NCI-H1048 (cell line): ENCODE data around the gene CSN2.
"Not testable (repeated sequence)": the region's sequence is repeated elsewhere in the genome, so short reads cannot be mapped to it uniquely, and the experiment has no call there.

Source experiments
- DNase-seq: peaks from one replicate; lab custom pipeline; 2025; lab: John Stamatoyannopoulos, UW

The CSN2 gene, protein sequence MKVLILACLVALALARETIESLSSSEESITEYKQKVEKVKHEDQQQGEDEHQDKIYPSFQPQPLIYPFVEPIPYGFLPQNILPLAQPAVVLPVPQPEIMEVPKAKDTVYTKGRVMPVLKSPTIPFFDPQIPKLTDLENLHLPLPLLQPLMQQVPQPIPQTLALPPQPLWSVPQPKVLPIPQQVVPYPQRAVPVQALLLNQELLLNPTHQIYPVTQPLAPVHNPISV

DNA sequence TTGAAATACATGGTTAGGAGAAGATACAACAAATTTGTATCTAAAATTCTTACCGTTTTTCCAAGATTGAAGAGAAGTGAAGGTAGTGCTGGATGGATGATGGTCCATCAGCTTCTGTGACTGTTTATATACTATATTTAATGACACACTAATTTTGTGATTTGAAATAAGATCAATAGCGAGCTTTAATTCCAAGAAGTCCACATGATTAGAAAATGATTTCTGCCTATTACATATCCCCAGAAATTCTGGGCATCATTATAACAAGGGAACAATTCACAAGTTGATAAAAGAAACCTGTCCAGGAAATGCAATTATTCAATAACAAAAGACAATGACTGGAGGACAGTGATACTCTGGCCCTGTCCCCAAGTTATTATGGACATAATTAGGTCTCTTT lies at the start of gene CSN2:
TSS of gene CSN2 (minus strand) at position 101 of the 400 bp plus-strand sequence. CDS start 4,733 bp downstream, outside the sequence.
- DNase-seq: no peak

GRCh38 chr4:70008771-70009170 lies 43.2 kb upstream of the CSN2 start:
- no peak for DNase-seq

DNA sequence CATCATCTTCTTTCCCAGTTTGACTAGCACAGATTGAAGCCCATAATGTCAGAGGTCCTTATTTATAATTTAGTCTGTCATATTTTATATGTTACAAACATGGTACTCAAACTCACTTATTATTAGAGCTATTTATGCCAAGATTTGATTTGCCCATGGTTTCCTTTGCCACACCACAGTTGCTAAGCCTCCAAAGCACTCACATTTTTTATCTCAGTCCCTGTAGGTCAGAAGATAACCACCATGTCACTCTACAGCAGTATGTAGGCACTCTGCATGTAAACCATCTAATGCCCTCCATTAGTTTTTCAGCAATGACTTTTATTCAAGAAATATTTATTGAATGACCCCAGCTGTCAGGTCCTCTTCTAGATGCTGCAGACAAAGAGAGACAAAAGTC lies 37.0 kb upstream of the CSN2 start:
- no peak for DNase-seq

GRCh38 chr4:70000711-70001110 lies 35.2 kb upstream of the CSN2 start:
- DNase-seq: no peak

GRCh38 chr4:69999420-69999819 lies 33.9 kb upstream of the CSN2 start:
- DNase-seq: no peak

GRCh38 chr4:69995526-69996016 lies 30.0 kb upstream of the CSN2 start, which contains the start of gene STATH:
Gene STATH (plus strand): TSS chr4:69995966. CDS start chr4:69998438, 2,472 bp downstream.
- no peak for DNase-seq

GRCh38 chr4:69994782-69995181 lies 29.3 kb upstream of the CSN2 start:
- no peak for DNase-seq

GRCh38 chr4:69991016-69991415 lies 25.5 kb upstream of the CSN2 start:
- DNase-seq: no peak

- no peak for DNase-seq
Measured at GRCh38 chr4:69986663-69987062, 21.1 kb upstream of the CSN2 start.

- no peak for DNase-seq
Measured at GRCh38 chr4:69984030-69984443, 18.5 kb upstream of the CSN2 start.

- no peak for DNase-seq
Measured at GRCh38 chr4:69977582-69977981, 12.1 kb upstream of the CSN2 start.

GRCh38 chr4:69974631-69975030 lies 9.1 kb upstream of the CSN2 start:
- DNase-seq: no peak

DNA sequence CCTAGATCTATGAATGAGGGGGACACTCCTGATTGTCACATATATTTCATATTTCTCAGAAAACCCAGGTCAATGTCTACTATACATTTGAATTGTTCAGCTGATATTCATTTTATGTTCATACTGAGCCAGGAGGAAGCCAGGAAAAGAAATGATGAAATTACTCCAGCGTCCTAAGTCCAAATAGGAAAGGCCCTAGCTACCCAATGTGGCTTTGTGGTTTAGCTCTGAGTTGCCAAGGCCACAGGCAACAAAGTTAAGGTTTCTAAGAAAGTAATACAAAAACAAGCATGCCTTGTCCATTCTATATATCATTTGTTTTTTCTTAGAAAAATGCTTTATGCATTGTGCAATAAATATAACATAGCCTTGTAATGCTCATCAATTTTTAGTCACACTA lies 4.5 kb upstream of the CSN2 start:
- DNase-seq: no peak

GRCh38 chr4:69957209-69957608 lies 8.3 kb downstream of the CSN2 start:
- no peak for DNase-seq

GRCh38 chr4:69951602-69952001 lies 13.9 kb downstream of the CSN2 start:
- no peak for DNase-seq

DNA sequence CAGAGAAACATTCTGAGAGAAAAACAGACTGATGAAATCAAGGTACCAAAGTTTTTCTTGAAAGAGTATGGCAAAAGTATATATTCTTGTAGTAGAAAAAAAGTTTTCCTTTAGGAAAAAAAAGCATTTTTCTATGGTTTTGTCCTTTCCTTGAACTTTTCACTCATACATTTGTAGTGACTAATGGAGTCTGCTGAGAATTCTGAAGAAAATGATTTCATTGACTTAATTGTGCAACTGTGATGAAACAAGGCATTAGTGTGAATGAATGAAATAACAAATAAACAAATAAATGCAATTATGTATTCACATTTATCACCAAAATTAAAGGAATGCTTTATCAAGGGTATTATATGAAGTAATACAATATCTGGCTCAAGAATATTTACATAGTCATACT lies 29.0 kb downstream of the CSN2 start:
- DNase-seq: no peak

DNA sequence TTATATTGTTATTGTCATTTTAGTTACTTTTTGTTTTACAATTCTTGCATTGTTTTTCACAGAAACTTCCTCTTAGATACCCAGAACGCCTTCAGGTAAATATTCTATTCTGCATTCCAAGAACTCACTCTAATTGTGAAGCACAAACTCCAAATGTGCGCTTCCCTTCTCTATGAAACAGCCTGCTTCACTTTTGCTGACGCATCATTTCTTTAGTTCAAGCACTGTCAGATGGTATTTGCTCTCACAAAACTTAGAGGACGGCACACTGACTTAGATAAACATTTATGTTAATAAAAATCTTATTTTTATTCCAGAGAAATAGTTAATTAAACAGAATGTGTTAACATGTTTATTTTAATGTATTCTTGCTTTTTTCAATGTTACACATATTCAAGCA lies 31.4 kb downstream of the CSN2 start:
- no peak for DNase-seq

GRCh38 chr4:69930768-69931167 lies 34.8 kb downstream of the CSN2 start, which contains the start of gene CSN1S1:
Gene CSN1S1 (plus strand): TSS chr4:69931068. CDS start chr4:69932556, 1,488 bp downstream.
- DNase-seq: no peak

- DNase-seq: not testable (repeated sequence)
Measured at GRCh38 chr4:69923782-69924410, 41.6 kb downstream of the CSN2 start.

- no peak for DNase-seq
Measured at GRCh38 chr4:69920874-69921273, 44.7 kb downstream of the CSN2 start.

DNA sequence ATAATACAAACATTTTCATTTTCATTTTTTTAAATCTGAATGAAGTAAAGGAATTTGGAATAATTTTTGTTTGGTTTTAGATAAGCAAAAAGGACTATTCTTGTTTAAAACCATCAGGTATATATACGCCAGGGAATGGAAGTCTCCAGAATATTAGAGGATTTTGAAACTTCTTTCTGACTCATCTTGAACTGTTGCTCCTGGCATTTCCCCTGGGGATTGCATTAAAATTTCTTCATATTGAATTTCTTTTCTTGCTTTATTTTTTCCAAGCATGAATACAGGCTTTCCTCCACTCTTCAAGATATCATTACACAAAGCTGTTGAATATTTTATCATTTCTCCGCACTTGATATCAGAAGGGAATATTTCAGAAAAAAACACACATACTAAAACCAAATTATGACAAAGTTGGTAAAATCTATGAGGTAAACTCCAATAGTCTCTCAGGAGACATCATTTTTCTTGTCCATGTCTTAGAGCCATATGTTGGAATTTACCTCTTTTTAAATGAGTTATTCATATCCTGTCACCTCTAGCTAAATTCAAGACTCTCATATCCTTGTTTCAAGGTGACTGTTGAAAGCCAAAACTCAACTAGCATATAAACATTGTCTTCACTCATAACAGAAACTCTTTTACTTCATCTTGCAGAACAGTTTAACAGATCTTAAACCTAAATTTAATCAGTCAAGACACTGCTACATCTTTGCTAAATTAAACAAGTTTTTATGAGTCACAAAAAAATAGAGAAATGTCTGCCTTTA lies 55.3 kb downstream of the CSN2 start:
- DNase-seq: no peak

GRCh38 chr4:69909195-69909594 lies 56.3 kb downstream of the CSN2 start:
- DNase-seq: no peak

GRCh38 chr4:69907151-69907550 lies 58.4 kb downstream of the CSN2 start:
- no peak for DNase-seq
